GM12801 (cell line): ENCODE measurements around the gene AGAP1.

Source experiments
- TF ChIP-seq, protein P1 (sequence below): IDR thresholded peaks from one replicate; pipeline ENCODE4 v1.5.1; 2011; ENCODE audit warnings: control low read depth; ENCODE audit not compliant: insufficient read length; ENCODE audit errors: extremely low read depth

The AGAP1 gene

DNA sequence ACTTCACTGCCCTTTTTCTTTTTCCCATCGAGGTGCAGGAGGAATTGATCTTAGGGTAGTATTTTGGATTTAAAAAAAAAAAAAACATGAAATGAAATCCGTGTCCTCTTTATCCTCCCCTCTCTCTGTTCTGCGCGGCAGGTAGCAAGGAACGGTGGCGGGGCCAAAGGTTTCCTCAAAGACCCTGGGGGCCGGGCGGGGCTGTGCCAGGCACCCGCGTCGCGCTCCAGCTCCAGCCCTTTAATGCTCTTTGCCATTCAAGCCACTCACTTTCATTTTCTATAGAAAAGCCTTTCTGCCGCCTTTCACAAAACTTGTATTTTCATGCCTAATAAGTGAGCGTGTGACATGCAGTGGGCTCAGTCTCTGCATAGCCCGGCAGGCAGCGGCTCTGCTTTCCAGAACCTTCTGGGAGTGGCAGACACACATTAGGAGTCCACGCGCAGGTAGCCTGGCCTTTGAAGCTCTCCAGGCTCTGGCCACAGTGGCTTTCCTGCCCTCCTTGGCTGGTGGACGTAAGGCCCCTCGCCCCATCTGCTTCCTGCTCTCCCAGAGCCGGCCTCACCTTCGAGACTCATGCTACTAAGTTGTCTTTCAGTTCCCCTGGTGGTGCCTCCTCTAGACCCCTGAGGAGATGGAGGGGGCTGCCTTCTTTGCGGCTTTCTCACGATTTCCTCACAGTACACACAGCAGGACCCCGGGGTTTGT, 41.7 kb downstream of the AGAP1 start:
- TF ChIP-seq, protein P1, sequence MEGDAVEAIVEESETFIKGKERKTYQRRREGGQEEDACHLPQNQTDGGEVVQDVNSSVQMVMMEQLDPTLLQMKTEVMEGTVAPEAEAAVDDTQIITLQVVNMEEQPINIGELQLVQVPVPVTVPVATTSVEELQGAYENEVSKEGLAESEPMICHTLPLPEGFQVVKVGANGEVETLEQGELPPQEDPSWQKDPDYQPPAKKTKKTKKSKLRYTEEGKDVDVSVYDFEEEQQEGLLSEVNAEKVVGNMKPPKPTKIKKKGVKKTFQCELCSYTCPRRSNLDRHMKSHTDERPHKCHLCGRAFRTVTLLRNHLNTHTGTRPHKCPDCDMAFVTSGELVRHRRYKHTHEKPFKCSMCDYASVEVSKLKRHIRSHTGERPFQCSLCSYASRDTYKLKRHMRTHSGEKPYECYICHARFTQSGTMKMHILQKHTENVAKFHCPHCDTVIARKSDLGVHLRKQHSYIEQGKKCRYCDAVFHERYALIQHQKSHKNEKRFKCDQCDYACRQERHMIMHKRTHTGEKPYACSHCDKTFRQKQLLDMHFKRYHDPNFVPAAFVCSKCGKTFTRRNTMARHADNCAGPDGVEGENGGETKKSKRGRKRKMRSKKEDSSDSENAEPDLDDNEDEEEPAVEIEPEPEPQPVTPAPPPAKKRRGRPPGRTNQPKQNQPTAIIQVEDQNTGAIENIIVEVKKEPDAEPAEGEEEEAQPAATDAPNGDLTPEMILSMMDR: no peak

DNA sequence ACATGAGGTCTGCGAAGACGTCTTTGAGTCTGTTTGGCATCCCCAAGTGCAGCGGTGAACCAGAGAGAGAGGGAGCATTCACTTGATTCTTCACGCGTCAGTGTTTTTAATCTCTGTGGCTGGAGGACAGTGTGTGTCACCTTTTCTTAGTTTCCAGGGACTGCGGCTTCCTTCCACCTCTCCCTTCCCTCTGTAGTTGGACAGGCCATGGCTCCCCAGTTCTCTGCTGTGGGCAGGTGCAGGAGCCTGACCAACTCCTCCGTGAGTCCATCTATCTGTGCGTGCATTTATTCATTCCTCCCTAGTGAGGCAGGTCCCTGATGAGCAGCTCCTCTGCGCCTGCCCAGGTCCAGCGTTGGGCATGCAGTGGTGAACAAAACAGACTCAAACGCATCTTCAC, 42.9 kb downstream of the AGAP1 start:
- TF ChIP-seq, protein P1: no peak

DNA sequence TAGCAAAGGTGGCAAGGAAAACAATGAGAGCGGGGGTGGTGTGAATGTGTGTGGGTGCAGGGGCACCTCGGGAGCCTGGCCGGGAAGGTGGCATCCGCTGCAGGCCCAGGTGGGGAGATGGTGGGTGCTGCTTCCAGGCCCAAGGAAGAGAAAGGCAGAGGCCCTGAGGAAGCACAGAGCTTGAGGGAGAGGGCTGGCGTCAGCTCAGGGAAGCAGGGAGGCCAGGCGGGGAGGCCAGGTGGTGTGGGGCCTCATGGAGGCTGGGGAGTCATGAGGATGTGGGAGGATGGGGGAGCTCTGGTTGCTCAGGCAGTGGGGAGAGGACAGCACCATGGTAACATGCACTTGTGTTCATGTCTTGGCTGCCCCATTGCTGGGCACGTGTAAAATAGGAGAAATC, 43.3 kb downstream of the AGAP1 start:
- TF ChIP-seq, protein P1: no peak

DNA sequence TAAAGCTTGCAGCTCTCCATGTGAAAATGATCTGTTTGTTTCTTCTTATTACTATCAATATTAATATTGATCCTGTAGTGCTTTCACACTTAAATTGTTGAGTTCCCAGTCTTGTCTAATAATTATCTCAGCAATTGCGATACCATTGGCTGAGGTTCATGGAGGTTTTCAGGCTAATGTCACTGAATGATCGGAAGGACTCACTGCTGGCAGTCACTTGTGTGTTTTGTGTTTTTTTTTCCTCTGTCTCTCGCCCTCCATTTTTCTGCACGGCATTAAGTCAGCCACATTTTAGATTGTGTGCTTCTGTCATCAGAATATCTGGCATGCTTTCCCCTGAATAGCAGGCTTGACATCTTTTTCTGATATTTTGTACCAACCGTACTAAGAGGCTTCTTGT, 43.7 kb downstream of the AGAP1 start:
- TF ChIP-seq, protein P1: no peak

DNA sequence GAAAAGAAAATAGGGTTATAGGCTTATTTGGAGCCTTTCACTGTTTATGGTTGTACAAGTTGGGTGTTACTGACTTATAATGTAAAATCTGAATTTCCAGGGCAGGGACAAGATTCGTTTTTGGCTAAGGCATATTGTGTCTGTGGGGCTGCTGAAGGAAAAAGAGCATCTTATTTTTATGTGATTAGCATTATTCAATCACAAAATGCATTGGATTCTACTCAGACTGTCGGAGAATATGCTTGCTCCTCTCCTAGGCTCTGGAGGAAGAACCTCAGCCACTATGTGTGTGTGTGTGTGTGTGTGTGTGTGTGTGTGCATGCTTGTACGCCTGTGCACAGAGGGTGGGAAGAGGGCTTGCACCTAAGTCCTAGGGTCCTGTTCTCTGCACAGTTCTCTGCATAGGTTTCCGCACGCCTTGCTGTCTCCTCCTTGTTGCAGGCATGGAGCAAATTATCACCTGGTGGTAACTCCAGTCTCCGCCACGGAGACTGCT, 44.3 kb downstream of the AGAP1 start:
- TF ChIP-seq, protein P1: no peak

DNA sequence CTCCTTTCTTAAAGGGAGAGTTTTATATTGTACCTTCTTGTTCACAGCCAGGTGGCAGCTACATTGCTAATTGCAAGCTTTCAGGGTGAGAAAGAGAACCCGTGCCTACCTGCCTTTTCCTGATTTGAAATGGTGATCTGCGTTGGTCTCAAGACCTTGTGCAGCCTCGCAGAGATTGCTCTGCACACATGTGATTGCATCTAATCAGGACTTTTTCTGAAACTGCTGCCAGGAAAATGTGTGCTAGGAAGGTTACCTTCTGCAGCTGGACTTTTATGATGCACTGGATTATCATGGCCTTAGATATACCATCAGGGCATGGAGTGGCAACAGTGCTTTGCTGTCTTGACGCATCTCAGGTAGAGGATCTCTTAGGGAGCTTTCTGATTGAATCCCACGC, 45.1 kb downstream of the AGAP1 start:
- TF ChIP-seq, protein P1: no peak

DNA sequence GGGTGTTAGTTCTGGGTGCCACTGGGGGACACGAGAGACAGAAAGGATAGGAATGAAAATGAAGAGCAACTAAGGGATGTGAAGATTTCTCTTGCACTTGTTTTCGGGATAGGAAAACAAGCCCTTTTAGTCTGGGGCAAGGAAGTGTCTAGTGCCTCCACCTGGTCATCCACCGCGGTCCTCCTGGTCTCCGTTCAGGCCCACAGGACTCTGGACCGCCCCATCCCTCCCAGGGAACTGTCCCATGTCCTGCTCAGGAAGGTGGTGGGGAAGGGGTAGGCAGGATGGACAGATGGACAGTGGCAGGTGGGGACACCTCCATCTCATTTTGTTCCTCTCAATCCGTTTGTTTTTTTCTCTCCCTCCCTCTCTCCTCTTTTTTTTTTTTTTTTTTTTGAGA, 45.9 kb downstream of the AGAP1 start:
- TF ChIP-seq, protein P1: no peak

DNA sequence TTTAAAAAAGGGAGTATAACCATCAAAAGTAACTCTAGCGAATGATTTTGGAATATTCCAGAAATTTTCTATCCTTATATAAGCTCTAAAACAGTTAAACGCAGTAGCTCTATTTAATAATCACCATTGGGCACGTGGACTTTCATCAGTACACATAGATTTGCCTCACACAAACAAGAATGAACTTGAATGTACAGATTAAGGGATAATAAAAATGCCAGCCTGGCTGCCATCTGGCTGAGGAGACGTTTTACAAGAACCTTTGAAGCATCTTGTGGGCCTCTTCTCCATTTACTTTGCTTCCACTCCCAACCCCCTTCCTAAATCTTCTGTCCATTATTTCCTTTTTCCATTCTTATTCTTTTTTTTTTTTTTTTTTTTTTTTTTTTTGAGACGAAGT, 47.2 kb downstream of the AGAP1 start:
- TF ChIP-seq, protein P1: no peak
